Activated naive CD8-positive, alpha-beta T cell (primary cell): ENCODE data around the gene SLC12A8.
A peak's percentile ranks its signal among the peaks of the same experiment; 100 is the strongest.

Experiments
- H3K27ac Mint-ChIP-seq: one replicate; pipeline ENCODE4 v1.8.0; 2021; ENCODE audit warnings: mixed read lengths
- H3K27me3 Mint-ChIP-seq: one replicate; pipeline ENCODE4 v1.8.0; 2021; ENCODE audit warnings: mixed read lengths
- H3K36me3 Mint-ChIP-seq: one replicate; pipeline ENCODE4 v1.8.0; 2021; ENCODE audit warnings: mixed read lengths
- H3K4me1 Mint-ChIP-seq: one replicate; pipeline ENCODE4 v1.8.0; 2021; ENCODE audit warnings: low read depth, mixed read lengths
- H3K4me3 Mint-ChIP-seq: one replicate; pipeline ENCODE4 v1.8.0; 2021; ENCODE audit warnings: mild to moderate bottlenecking, mixed read lengths
- H3K9me3 Mint-ChIP-seq: one replicate; pipeline ENCODE4 v1.8.0; 2021; ENCODE audit warnings: low read depth, mixed read lengths

SLC12A8 gene

GRCh38 chr3:125212509-125213363 is at the start of gene SLC12A8:
Gene SLC12A8, minus strand, starts transcription at chr3:125212748. Its CDS starts 1,399 bp downstream, at chr3:125211349.
- Mint-ChIP-seq H3K27ac (no peak within 1 kb of the TSS), H3K4me3 (peak within 1 kb of the TSS; percentile 71), H3K4me1 (peaks cover 12% of the 10 kb centered on the region), H3K36me3 (no peaks in the 10 kb centered on the region), H3K9me3 (no peaks in the 10 kb centered on the region), H3K27me3 (peaks cover 21% of the 10 kb centered on the region)

- Mint-ChIP-seq H3K27me3 (no peaks in the 10 kb centered on the region), H3K36me3 (peaks cover 18% of the 10 kb centered on the region), H3K27ac (no peak overlapping the region), H3K9me3 (no peaks in the 10 kb centered on the region), H3K4me3 (no peak overlapping the region), H3K4me1 (peaks cover 5% of the 10 kb centered on the region)
These were observed 49.6 kb upstream of the SLC12A8 start for GRCh38 chr3:125262161-125262560.

- Mint-ChIP-seq H3K9me3 (peaks cover 5% of the 10 kb centered on the region), H3K4me3 (no peak overlapping the region), H3K27ac (no peak overlapping the region), H3K36me3 (peaks cover 24% of the 10 kb centered on the region), H3K4me1 (peaks cover 4% of the 10 kb centered on the region), H3K27me3 (no peaks in the 10 kb centered on the region)
These were observed 48.5 kb upstream of the SLC12A8 start for GRCh38 chr3:125261031-125261430.

- peaks cover 5% of the 10 kb centered on the region for H3K9me3 Mint-ChIP-seq
- no peak overlapping the region for H3K27ac Mint-ChIP-seq
- H3K36me3 Mint-ChIP-seq, result peaks cover 20% of the 10 kb centered on the region
- no peak overlapping the region for H3K4me3 Mint-ChIP-seq
- H3K27me3 Mint-ChIP-seq, result no peaks in the 10 kb centered on the region
- peaks cover 2% of the 10 kb centered on the region for H3K4me1 Mint-ChIP-seq
These were observed 47.6 kb upstream of the SLC12A8 start for GRCh38 chr3:125260158-125260557.

GRCh38 chr3:125257536-125257935 is 45.0 kb upstream of the SLC12A8 start:
- no peak overlapping the region for H3K27ac Mint-ChIP-seq
- no peaks in the 10 kb centered on the region for H3K27me3 Mint-ChIP-seq
- H3K4me1 Mint-ChIP-seq, result peaks cover 5% of the 10 kb centered on the region
- no peak overlapping the region for H3K4me3 Mint-ChIP-seq
- H3K9me3 Mint-ChIP-seq, result peaks cover 5% of the 10 kb centered on the region
- H3K36me3 Mint-ChIP-seq, result peaks cover 17% of the 10 kb centered on the region

- peaks cover 17% of the 10 kb centered on the region for H3K36me3 Mint-ChIP-seq
- H3K27ac Mint-ChIP-seq, result no peak overlapping the region
- H3K4me1 Mint-ChIP-seq, result peaks cover 6% of the 10 kb centered on the region
- H3K4me3 Mint-ChIP-seq, result no peak overlapping the region
- no peaks in the 10 kb centered on the region for H3K27me3 Mint-ChIP-seq
- peaks cover 5% of the 10 kb centered on the region for H3K9me3 Mint-ChIP-seq
These were observed 44.1 kb upstream of the SLC12A8 start for GRCh38 chr3:125256675-125257074.

GRCh38 chr3:125250973-125251372 is 38.4 kb upstream of the SLC12A8 start:
- peaks cover 4% of the 10 kb centered on the region for H3K4me1 Mint-ChIP-seq
- H3K4me3 Mint-ChIP-seq, result no peak overlapping the region
- H3K9me3 Mint-ChIP-seq, result no peaks in the 10 kb centered on the region
- H3K36me3 Mint-ChIP-seq, result peaks cover 5% of the 10 kb centered on the region
- H3K27me3 Mint-ChIP-seq, result no peaks in the 10 kb centered on the region
- H3K27ac Mint-ChIP-seq, result no peak overlapping the region

- Mint-ChIP-seq H3K4me1 (peaks cover 2% of the 10 kb centered on the region), H3K27me3 (no peaks in the 10 kb centered on the region), H3K4me3 (no peak overlapping the region), H3K9me3 (no peaks in the 10 kb centered on the region), H3K36me3 (peaks cover 12% of the 10 kb centered on the region), H3K27ac (no peak overlapping the region)
These were observed 33.7 kb upstream of the SLC12A8 start for GRCh38 chr3:125246237-125246636.

- Mint-ChIP-seq H3K27me3 (no peaks in the 10 kb centered on the region), H3K27ac (no peak overlapping the region), H3K4me3 (no peak overlapping the region), H3K9me3 (no peaks in the 10 kb centered on the region), H3K4me1 (peaks cover 2% of the 10 kb centered on the region), H3K36me3 (peaks cover 7% of the 10 kb centered on the region)
These were observed 33.0 kb upstream of the SLC12A8 start for GRCh38 chr3:125245521-125245920.

- Mint-ChIP-seq H3K9me3 (peaks cover 3% of the 10 kb centered on the region), H3K27me3 (no peaks in the 10 kb centered on the region), H3K27ac (no peak overlapping the region), H3K4me1 (peaks cover 1% of the 10 kb centered on the region), H3K4me3 (no peak overlapping the region), H3K36me3 (peaks cover 20% of the 10 kb centered on the region)
These were observed 27.9 kb upstream of the SLC12A8 start for GRCh38 chr3:125240496-125240895.

- Mint-ChIP-seq H3K4me3 (no peak overlapping the region), H3K4me1 (peaks cover 2% of the 10 kb centered on the region), H3K36me3 (peaks cover 19% of the 10 kb centered on the region), H3K9me3 (peaks cover 3% of the 10 kb centered on the region), H3K27me3 (no peaks in the 10 kb centered on the region), H3K27ac (no peak overlapping the region)
These were observed 26.7 kb upstream of the SLC12A8 start for GRCh38 chr3:125239266-125239665.

GRCh38 chr3:125238759-125239158 is 26.2 kb upstream of the SLC12A8 start:
- H3K27me3 Mint-ChIP-seq, result no peaks in the 10 kb centered on the region
- H3K36me3 Mint-ChIP-seq, result peaks cover 20% of the 10 kb centered on the region
- H3K4me3 Mint-ChIP-seq, result no peak overlapping the region
- no peak overlapping the region for H3K27ac Mint-ChIP-seq
- peaks cover 2% of the 10 kb centered on the region for H3K4me1 Mint-ChIP-seq
- peaks cover 3% of the 10 kb centered on the region for H3K9me3 Mint-ChIP-seq

GRCh38 chr3:125236331-125236903 is 23.9 kb upstream of the SLC12A8 start:
- Mint-ChIP-seq H3K4me1 (peaks cover 10% of the 10 kb centered on the region), H3K9me3 (peaks cover 3% of the 10 kb centered on the region), H3K27ac (no peak overlapping the region), H3K36me3 (peaks cover 35% of the 10 kb centered on the region), H3K4me3 (no peak overlapping the region), H3K27me3 (no peaks in the 10 kb centered on the region)

- peaks cover 3% of the 10 kb centered on the region for H3K9me3 Mint-ChIP-seq
- H3K27ac Mint-ChIP-seq, result no peak overlapping the region
- H3K27me3 Mint-ChIP-seq, result no peaks in the 10 kb centered on the region
- H3K36me3 Mint-ChIP-seq, result peaks cover 38% of the 10 kb centered on the region
- H3K4me3 Mint-ChIP-seq, result no peak overlapping the region
- peaks cover 10% of the 10 kb centered on the region for H3K4me1 Mint-ChIP-seq
These were observed 22.3 kb upstream of the SLC12A8 start for GRCh38 chr3:125234831-125235230.

- H3K9me3 Mint-ChIP-seq, result peaks cover 3% of the 10 kb centered on the region
- peaks cover 36% of the 10 kb centered on the region for H3K36me3 Mint-ChIP-seq
- no peaks in the 10 kb centered on the region for H3K27me3 Mint-ChIP-seq
- peaks cover 10% of the 10 kb centered on the region for H3K4me1 Mint-ChIP-seq
- no peak overlapping the region for H3K27ac Mint-ChIP-seq
- no peak overlapping the region for H3K4me3 Mint-ChIP-seq
These were observed 19.9 kb upstream of the SLC12A8 start for GRCh38 chr3:125232401-125232800.
